Stimulated activated naive CD4-positive, alpha-beta T cell treated with Interleukin-2 at 50 U/mL for 16 hours (primary cell): ENCODE results near the gene PINLYP.
"Not testable (repeated sequence)": the region's sequence is repeated elsewhere in the genome, so short reads cannot be mapped to it uniquely, and the experiment has no call there.

Source experiments
- DNase-seq: peaks from one replicate; lab custom pipeline; 2025; lab: John Stamatoyannopoulos, UW

Gene PINLYP

DNA sequence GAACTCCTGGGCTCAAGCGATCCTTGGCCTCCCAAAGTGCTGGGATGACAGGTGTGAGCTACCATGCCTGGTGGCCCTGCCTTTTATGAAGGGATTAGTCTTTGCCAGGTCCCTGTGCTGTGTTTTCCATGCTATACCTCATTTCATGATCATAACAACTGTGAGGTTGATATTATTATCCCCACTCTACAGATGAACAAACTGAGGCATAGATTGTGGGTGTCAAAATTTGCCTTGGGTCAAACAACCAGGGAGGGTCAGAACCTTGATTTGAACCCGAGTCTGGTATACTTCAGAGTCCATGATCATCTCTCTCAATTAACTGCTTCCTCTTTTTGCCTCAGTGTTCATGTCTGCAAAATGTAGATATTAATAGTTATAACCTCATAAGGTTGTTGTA, 6.9 kb downstream of the PINLYP start:
- DNase-seq = no peak

DNA sequence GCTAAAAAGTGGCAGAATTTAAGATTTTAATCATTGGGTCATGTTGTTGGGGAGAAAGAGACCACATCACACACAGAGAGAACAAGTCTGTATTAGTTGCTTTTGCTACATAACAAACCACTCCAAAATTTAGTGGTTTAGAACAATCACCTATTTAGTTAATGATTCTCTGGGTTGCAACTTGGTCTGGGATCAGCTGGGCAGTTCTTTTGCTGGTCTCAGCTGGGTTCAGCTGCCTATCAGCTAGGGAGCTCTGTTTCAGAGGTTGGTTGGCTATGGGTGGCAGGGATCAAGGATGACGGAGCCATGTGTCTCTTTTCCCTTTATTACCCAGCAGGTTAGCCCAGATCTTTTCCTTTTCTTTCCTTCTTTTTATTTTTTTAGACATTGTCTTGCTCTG, 8.9 kb downstream of the PINLYP start:
- no peak for DNase-seq

DNA sequence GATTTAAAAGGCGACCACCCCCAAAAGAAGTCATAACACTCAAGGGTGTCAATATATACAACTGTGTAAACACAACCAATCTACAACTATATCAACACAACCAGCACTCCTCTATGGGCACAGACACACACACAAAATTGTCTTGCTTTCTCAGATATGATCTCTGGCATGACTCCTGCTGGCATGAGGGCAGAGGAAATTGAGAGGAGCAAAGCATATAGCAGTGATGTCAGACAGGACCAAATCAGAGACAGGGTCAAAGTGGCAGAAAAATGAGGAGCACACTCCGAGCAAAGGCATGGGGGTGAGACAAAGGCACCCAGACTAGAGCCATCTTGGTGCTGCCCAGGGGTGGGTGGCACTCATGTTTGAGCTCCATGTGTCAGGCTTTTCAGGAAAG, 10.7 kb downstream of the PINLYP start:
- no peak for DNase-seq

- not testable (repeated sequence) for DNase-seq
These were observed 11.4 kb downstream of the PINLYP start for GRCh38 chr19:43587029-43587428.

DNA sequence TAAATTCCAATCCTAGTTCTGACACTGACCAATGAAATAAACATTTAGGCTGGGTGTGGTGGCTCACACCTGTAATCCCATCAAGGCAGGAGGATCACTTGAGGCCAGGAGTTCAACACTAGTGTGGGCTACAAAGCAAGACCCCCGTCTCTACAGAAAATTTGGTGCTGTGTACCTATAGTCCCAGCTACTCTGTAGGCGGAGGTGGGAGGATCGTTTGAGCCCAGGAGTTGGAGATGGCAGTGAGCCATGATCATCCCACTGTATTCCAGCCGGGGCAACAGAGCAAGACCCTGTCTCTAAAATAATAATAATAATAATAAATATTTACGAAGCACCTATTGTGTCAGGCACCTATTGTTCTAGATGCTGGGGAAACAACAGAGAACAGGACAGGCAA, 13.7 kb downstream of the PINLYP start:
- DNase-seq = no peak

DNA sequence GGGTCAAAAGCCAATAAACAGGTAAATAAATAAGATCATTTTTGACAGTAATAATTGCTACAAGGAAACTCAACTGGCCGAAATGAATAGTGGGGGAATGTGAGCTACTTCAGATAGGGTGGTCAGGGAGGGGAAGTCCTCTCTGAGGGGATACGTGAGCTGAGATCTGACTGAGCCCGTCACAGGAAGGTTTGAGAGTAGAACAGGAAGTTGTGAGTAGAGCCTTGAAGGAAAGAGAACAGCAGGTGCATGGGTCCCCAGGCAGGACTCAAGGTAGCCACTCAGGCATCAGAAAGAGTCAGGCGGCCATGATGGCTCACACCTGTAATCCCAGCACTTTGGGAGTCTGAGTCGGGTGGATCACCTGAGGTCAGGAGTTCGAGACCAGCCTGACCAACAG, 14.1 kb downstream of the PINLYP start:
- no peak for DNase-seq

DNA sequence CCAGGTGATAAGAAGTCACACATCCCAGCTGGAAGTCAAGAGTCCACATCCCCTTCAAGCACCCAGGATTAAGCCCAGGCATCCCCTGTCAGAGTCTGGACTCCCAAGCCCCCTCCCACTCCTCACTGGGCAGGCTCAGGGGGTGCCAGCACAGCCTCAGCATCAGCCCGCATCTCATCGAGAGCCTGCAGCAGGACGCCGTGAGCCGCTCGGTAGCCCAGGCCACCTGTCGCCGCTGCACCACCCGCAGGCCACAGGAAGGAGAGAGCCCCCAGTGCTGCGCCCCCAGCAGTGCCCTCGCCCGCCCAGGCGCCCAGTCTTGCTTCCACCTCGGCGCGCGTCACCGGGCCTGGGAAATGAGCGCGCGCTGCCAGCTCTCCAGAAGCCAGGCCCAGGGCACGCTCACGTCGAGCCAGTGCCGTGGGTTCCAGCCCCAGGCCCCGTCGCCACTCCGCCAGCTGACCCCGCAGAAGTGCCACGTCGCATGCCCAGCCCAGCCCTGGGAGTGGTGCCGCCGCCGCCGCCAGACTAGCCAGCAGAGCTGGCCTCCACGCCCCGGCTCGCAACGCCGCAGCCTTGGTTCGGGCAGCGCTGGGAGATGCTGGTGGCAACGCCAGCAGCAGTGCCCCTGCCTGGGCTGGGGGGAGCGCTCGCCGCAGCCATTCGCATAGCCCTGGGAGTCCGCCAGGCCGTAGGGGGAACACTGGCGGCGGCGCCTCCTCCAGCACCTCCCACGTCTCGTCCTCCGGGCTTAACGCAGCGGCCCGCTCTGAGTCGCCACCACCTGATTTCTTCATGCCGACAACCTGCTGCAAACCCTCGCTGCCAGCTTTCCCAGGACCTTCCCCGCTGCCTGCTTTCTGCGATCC, 16.5 kb downstream of the PINLYP start:
- no peak for DNase-seq

GRCh38 chr19:43592800-43593350, 17.3 kb downstream of the PINLYP start:
- no peak for DNase-seq

DNA sequence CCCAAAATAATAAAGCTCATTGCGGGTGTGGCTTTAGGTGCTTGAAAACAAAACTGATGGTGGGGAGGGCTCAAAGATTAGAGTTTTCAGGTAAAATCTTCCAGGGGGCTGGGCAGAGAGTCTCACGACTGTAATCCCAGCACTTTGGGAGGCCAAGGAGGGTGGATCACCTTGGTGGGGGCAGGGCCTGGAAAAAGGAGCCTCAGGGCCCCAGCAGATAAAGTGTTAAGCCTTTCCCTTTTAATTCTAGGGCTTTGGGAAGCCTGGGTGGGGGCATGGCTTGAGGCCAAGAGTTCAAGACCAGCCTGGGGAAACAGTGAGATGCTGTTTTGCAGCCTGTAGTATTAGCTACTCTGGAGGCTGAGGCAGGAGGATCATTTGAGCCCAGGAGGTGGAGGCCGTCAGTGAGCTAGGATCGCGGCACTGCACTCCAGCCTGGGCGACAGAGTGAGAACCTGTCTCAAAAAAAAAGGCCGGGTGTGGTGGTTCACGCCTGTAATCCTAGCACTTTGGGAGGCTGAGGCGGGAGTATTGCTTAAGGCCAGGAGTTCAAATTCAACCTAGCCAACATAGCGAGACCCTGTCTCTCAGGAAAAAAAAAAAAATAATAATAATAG, 18.6 kb downstream of the PINLYP start:
- DNase-seq = no peak

DNA sequence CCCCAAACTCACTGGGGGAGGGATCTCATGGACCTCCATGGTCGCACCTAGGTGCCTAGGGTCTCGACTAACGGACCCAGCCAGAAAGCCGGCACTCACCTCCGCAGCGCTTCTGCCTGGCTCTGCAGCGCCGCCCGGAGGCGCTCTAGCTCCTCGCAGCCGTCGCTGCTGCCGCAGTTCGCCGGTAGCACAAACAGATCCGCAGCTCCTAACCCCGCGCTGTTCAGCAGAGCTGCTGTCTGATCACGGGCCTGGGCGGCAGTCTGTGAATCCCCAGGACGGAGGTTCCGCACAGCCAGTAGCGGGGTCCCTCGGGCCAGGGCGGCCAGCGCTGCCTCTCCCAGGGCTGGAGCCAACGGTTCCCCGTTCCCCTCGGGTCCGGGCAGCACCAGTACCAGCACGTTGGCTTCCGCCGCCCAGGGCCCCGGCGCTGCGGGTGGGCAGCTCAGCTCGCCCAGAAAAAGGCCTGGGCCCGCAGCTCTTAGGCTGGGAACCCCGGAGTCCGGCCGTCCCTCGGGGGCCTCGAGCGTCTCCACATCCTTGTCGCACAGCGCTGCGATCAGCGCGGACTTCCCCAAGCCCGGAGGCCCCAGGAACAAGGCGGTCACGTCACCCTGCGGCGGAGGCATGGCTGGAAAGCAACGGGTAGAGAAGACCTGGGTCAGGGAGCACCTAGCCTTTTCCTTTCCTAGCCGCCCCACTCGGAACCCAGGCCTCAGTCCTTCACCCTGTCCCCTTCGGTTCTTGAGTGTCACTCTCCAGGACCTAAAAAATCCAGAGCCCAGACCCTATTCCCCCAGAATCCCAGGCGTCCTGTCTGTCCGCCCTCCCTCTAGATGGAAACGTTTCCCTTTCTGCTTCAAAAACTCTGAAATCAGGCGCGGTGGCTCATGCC, 19.4 kb downstream of the PINLYP start:
- peak; percentile 62 for DNase-seq

DNA sequence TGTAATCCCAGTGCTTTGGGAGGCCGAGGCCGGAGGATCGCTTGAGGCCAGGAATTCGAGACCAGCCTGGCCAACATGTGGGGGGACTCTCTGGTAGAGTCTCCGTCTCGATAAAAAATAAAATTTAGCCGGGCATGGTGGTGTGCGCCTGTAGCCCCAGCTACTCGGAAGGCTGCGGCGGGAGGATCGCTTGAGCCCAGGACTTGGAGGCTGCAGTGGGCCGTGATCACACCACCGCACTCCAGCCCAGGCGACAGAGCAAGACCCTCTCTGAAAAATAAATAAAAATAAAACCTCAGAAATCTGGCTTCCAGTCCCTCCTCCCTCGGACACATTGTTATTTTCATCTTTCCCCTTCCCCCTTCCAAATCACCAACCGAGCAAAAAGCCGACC, 20.0 kb downstream of the PINLYP start:
- DNase-seq = peak; percentile 23

GRCh38 chr19:43595999-43596841, 20.6 kb downstream of the PINLYP start, which contains the start of the genes IRGQ and ZNF576:
Gene IRGQ (minus strand): TSS chr19:43596134. CDS start chr19:43595338, 796 bp downstream.
Gene ZNF576 (plus strand): TSS chr19:43596595. CDS start chr19:43597109, 514 bp downstream.
- DNase-seq = peak; percentile 99

GRCh38 chr19:43596842-43597461, 21.4 kb downstream of the PINLYP start:
- DNase-seq = no peak

- no peak for DNase-seq
These were observed 22.3 kb downstream of the PINLYP start for GRCh38 chr19:43597876-43598275.

GRCh38 chr19:43598445-43599240, 23.0 kb downstream of the PINLYP start:
- DNase-seq = no peak

GRCh38 chr19:43599635-43600295, 24.2 kb downstream of the PINLYP start:
- DNase-seq = no peak

DNA sequence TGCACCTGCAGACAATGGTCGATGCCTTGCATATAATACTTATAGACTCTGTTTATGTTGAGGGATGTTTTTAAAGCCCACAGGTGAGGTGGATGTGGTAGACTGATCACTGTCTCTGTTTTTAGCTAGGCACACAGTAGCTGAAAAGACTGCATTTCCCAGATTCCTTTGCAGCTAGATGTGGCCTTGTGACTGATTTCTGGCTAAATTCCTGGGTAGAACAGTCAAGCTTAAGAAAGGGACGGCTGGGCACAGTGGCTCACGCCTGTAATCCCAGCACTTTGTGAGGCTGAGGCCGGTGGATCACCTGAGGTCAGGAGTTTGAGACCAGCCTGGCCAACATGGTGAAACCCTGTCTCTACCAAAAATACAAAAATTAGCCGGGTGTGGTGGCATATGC, 24.7 kb downstream of the PINLYP start:
- DNase-seq = not testable (repeated sequence)

- no peak for DNase-seq
These were observed 30.4 kb downstream of the PINLYP start for GRCh38 chr19:43605875-43606568.
